HG03571 (cell line): ENCODE data around the gene ASB3.
A peak's percentile ranks its signal among the peaks of the same experiment; 100 is the strongest.
"Not testable (repeated sequence)": the region's sequence is repeated elsewhere in the genome, so short reads cannot be mapped to it uniquely, and the experiment has no call there.

Experiments
- ATAC-seq: cut with Tn5 transposase; IDR thresholded peaks from one replicate; pipeline ENCODE4 v1.9.1; 2021; ENCODE audit not compliant: unreplicated experiment

The ASB3 gene

GRCh38 chr2:53786705-53787613 lies at the start of gene ASB3, which contains the start of gene ERLEC1:
Gene ASB3, minus strand, starts transcription at chr2:53786953. Its CDS starts 21,381 bp downstream, at chr2:53765572.
Gene ERLEC1, plus strand, starts transcription at chr2:53787044. Its CDS starts 167 bp downstream, at chr2:53787211.
- ATAC-seq, result peak; percentile 95

- ATAC-seq, result not testable (repeated sequence)
Observed at GRCh38 chr2:53829980-53830290, 43.2 kb upstream of the ASB3 start.

GRCh38 chr2:53829273-53829979 lies 42.7 kb upstream of the ASB3 start:
- no peak for ATAC-seq

- no peak for ATAC-seq
Observed at GRCh38 chr2:53828331-53828730, 41.6 kb upstream of the ASB3 start.

GRCh38 chr2:53827398-53828175 lies 40.8 kb upstream of the ASB3 start:
- no peak for ATAC-seq

GRCh38 chr2:53826587-53827397 lies 40.0 kb upstream of the ASB3 start:
- no peak for ATAC-seq

- no peak for ATAC-seq
Observed at GRCh38 chr2:53826030-53826410, 39.3 kb upstream of the ASB3 start.

- ATAC-seq, result not testable (repeated sequence)
Observed at GRCh38 chr2:53823639-53824038, 36.9 kb upstream of the ASB3 start.

GRCh38 chr2:53821810-53822209 lies 35.1 kb upstream of the ASB3 start:
- ATAC-seq, result no peak

GRCh38 chr2:53820711-53821110 lies 34.0 kb upstream of the ASB3 start:
- no peak for ATAC-seq

GRCh38 chr2:53820048-53820447 lies 33.3 kb upstream of the ASB3 start:
- ATAC-seq, result no peak

GRCh38 chr2:53819634-53820033 lies 32.9 kb upstream of the ASB3 start:
- ATAC-seq, result no peak

- ATAC-seq, result no peak
Observed at GRCh38 chr2:53818854-53819435, 32.2 kb upstream of the ASB3 start.

- no peak for ATAC-seq
Observed at GRCh38 chr2:53813151-53813550, 26.4 kb upstream of the ASB3 start.

- no peak for ATAC-seq
Observed at GRCh38 chr2:53811601-53812000, 24.8 kb upstream of the ASB3 start.

- ATAC-seq, result no peak
Observed at GRCh38 chr2:53802617-53803151, 15.9 kb upstream of the ASB3 start.

GRCh38 chr2:53801547-53801946 lies 14.8 kb upstream of the ASB3 start:
- no peak for ATAC-seq

- ATAC-seq, result no peak
Observed at GRCh38 chr2:53793821-53794220, 7.1 kb upstream of the ASB3 start.

- ATAC-seq, result no peak
Observed at GRCh38 chr2:53793261-53793660, 6.5 kb upstream of the ASB3 start.
